RWPE1 (cell line): ENCODE measurements around the gene MAPKAPK3.

ENCODE experiments used
- CTCF ChIA-PET: fragments of 350-600 bp; sonication (Branson Sonifier 250); formaldehyde crosslinking; extraction: SDS; loops from one replicate; lab custom pipeline; 2021; lab: Yijun Ruan, JAX
- POLR2A ChIA-PET: fragments of 400-600 bp; formaldehyde crosslinking; extraction: SDS; loops from one replicate; lab custom pipeline; 2020; ENCODE audit warnings: antibody characterized with exemption; ENCODE audit not compliant: low non-redundant PET; lab: Yijun Ruan, JAX
- DNase-seq: peaks from one replicate; pipeline ENCODE4 v3.0.0; 2012; ENCODE audit warnings: low spot score
- H3K27ac ChIP-seq: fragments of 450-650 bp; 2 replicates; pipeline ENCODE4 v1.5.1; 2017
- CTCF ChIP-seq: fragments of 450-650 bp; conservative IDR thresholded peaks from 2 replicates; pipeline ENCODE4 v1.5.1; 2017; ENCODE audit warnings: low read depth, mild to moderate bottlenecking

MAPKAPK3 gene

GRCh38 chr3:50617096-50617791 lies at the start of gene MAPKAPK3:
Gene MAPKAPK3 (plus strand): TSS chr3:50617151. CDS start chr3:50617566, 415 bp downstream.
- CTCF ChIA-PET, result interaction anchor here (0.5 to 2.0 kb wide), 6 partner anchors 15 to 897 kb away, joined by 3 to 16 read pairs (median 3); no protein-coding TSS in a partner anchor
- no peak for DNase-seq
- H3K27ac ChIP-seq, result peak within 1 kb of the TSS; percentile 84
- no peak for TF ChIP-seq CTCF
- POLR2A ChIA-PET, result no interaction called here

DNA sequence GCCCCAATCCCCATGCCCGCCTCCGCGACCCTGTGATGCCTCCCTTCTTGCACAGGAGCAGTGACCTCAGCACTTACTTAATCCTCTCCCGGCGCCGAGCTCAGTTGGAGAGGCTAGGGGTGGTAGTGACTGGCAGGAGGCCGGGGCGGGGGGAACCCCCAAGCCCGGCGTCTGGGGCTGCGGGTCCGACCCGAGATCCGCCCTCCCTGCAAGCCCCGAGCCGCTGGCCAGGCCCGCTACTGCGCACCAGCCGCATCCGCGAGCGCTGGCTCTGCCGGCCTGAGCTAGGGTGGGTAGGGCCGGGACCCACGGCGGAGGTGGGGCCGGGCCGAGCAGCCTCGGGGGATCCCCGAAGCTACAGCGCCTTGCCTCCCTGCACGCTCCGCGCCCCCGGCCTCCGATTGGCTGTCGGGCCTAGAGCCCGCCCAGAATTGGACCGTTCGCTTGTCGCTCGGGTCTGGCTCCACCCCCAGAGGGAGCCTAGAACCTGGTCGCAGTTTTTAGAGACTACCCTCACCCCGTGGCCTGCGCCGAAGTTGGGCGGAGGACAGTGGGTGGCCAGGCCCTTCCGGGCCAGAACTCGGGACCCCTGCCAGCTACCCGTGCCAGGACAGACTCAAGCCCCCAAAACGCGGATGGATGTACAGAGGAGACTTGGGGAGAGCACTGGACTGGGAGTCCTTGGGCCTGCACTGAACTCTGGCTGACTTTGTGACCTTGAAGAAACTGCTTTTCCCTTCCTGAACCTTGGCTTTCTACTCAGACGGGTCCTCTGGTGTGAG lies 49.4 kb upstream of the MAPKAPK3 start, which contains the start of gene C3orf18:
Gene C3orf18 (minus strand): TSS at position 362 of the 782 bp plus-strand sequence. CDS start 2,048 bp downstream, outside the sequence.
- ChIA-PET CTCF (no interaction called here), POLR2A (no interaction called here)
- no peak for TF ChIP-seq CTCF
- peak within 1 kb of the TSS; percentile 91 for H3K27ac ChIP-seq
- peak; percentile 75 for DNase-seq

GRCh38 chr3:50568947-50569749 lies 47.8 kb upstream of the MAPKAPK3 start, which contains the start of gene HEMK1:
Gene HEMK1 (plus strand): TSS chr3:50569522. CDS start chr3:50571105, 1,583 bp downstream.
- no peak for TF ChIP-seq CTCF
- POLR2A ChIA-PET, result interaction anchor here (1.6 kb wide), 1 partner anchor 32 kb away, joined by 4 read pairs; no protein-coding TSS in a partner anchor

GRCh38 chr3:50570508-50571279 lies 46.3 kb upstream of the MAPKAPK3 start:
- ChIA-PET POLR2A (no interaction called here), CTCF (interaction anchor here (1.2 kb wide), 1 partner anchor 45 kb away, joined by 4 read pairs; no protein-coding TSS in a partner anchor)
- DNase-seq, result no peak
- no peak for TF ChIP-seq CTCF
- peak overlapping the region; percentile 14; the same call in 1 of the 2 replicates for H3K27ac ChIP-seq

More at GRCh38 chr3:50568947-50569749, 47.8 kb upstream of the MAPKAPK3 start, which contains the start of gene HEMK1:
- CTCF ChIA-PET, result no interaction called here
- peak; percentile 99 for DNase-seq
- peak within 1 kb of the TSS; percentile 91 for H3K27ac ChIP-seq

DNA sequence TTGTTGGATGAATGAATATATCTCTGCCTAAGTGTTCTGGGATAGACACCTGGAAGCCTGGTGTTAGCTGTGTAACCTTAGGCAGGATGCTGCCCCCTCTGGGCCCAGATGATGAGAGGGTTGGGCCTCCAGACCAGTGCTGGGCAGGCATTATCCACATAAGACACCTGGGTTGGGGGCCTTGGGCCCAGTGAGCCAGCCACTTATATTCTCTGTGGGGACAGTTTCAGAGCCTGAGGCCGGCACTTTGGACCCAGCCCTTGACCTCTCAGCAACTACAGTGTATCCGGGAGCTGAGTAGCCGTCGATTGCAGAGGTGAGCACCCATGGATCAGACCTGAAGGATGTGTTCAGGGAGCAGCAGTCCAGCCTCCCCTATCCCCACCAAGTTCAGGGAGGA lies 45.5 kb upstream of the MAPKAPK3 start:
- TF ChIP-seq CTCF, result no peak
- H3K27ac ChIP-seq, result peak overlapping the region; percentile 35
- ChIA-PET POLR2A (no interaction called here), CTCF (interaction anchor here (0.7 to 2.4 kb wide), 2 partner anchors 42 to 43 kb away, joined by 4 to 11 read pairs; no protein-coding TSS in a partner anchor)
- DNase-seq, result no peak
